ENCODE results near the gene LONP1. TPM values are rescaled to one million over a fixed set of nuclear protein-coding genes. Genes with fewer than 3 reads are reported as not detected.
"Not testable (repeated sequence)": the region's sequence is repeated elsewhere in the genome, so short reads cannot be mapped to it uniquely, and the experiment has no call there.

The LONP1 gene
- total RNA-seq, 1 donor from 2014 or later: 35.9 TPM

DNA sequence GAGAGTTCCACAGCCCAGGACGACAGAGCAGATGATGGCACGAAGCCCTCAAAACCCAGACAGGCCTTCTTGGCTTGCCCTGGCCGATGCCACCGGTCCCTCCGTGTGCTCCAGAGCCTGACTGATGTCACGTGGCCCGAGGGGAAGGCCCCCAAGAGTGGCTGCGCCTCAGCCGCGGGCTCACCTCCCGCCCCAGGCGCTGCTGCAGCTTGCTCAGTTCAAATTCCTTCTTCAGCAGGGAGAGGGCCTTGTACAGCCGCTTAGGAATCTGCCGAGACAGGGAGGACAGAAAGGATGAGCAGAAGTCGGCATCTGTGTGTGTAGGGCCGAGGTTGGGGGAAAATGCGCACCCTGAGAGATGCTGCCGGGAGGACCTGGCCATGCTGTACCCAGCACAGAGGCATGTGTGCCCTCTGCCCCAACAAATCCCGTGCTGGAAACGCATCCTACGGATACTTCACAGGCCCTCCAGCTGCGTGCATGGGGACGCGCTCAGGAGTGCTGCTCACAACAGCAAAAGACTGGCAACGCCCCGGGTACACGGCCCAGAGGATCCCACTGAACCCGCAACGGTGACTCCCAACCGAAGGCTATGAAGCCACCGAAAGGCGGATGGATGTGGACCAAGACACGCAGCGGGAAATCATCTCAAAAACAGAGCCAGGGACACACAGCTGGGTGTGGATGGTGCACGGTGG, 12.9 kb downstream of the LONP1 start:
- Histone ChIP-seq H3K4me1 (no peaks in the 10 kb centered on the region), H2AFZ (replicated peaks) (no peak overlapping the region), H3F3A (ENCODE audit: low read depth) (no peaks in the 10 kb centered on the region), H3K27ac (no peak overlapping the region), H3K9me3 (ENCODE audit: low read depth) (no peaks in the 10 kb centered on the region), H3K9ac (no peak overlapping the region), H3K4me2 (no peak overlapping the region), H3K4me3 (no peak overlapping the region), H3K36me3 (no peaks in the 10 kb centered on the region), H4K20me1 (ENCODE audit: low read depth) (no peaks in the 10 kb centered on the region), H3K27me3 (no peaks in the 10 kb centered on the region), H3K79me2 (ENCODE audit: low read depth) (no peaks in the 10 kb centered on the region)
- H3K36me3 Mint-ChIP-seq: peaks cover 9% of the 10 kb centered on the region
- no peak overlapping the region for H3K4me3 Mint-ChIP-seq
- TF ChIP-seq, protein P1, sequence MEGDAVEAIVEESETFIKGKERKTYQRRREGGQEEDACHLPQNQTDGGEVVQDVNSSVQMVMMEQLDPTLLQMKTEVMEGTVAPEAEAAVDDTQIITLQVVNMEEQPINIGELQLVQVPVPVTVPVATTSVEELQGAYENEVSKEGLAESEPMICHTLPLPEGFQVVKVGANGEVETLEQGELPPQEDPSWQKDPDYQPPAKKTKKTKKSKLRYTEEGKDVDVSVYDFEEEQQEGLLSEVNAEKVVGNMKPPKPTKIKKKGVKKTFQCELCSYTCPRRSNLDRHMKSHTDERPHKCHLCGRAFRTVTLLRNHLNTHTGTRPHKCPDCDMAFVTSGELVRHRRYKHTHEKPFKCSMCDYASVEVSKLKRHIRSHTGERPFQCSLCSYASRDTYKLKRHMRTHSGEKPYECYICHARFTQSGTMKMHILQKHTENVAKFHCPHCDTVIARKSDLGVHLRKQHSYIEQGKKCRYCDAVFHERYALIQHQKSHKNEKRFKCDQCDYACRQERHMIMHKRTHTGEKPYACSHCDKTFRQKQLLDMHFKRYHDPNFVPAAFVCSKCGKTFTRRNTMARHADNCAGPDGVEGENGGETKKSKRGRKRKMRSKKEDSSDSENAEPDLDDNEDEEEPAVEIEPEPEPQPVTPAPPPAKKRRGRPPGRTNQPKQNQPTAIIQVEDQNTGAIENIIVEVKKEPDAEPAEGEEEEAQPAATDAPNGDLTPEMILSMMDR (IDR thresholded peaks at IDR 0.05): no peak
- TF ChIP-seq EZH2phosphoT487 (IDR thresholded peaks at IDR 0.05) (no peak), EZH2 (IDR thresholded peaks at IDR 0.05) (no peak)
- H3K9me3 Mint-ChIP-seq: peaks cover 2% of the 10 kb centered on the region
- no peak for DNase-seq (ENCODE audit: low spot score)
- peaks cover 2% of the 10 kb centered on the region for H3K27me3 Mint-ChIP-seq (ENCODE audit: insufficient read depth, low read depth)
- H3K27ac Mint-ChIP-seq: no peak overlapping the region
- H3K4me1 Mint-ChIP-seq: no peaks in the 10 kb centered on the region

DNA sequence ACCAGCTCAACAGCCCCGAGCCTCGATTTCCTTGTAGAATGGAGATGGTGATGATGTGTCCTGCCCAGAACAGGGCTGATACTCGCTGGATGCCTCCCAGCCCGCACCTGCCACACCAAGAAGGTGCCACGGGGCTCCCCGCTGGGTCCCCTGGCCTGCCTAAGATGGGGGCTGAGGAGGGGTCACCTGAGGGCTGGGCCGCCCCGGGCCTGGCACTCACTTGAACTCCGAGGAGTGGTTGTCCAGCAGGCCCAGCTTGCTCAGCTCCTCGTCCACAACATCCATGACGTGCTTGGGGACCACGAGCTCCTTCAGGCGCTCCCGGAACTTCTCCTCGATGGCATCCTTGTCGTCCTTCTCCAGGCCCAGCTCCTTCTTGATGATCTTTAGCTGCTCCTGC, 14.4 kb downstream of the LONP1 start:
- Mint-ChIP-seq H3K4me1 (no peaks in the 10 kb centered on the region), H3K9me3 (peaks cover 5% of the 10 kb centered on the region), H3K4me3 (no peak overlapping the region), H3K36me3 (peaks cover 14% of the 10 kb centered on the region), H3K27ac (no peak overlapping the region), H3K27me3 (ENCODE audit: insufficient read depth, low read depth) (peaks cover 3% of the 10 kb centered on the region)
- Histone ChIP-seq H2AFZ (replicated peaks) (no peak overlapping the region), H3F3A (ENCODE audit: low read depth) (no peaks in the 10 kb centered on the region), H3K9ac (no peak overlapping the region), H3K79me2 (ENCODE audit: low read depth) (no peaks in the 10 kb centered on the region), H3K4me3 (no peak overlapping the region), H3K27me3 (no peaks in the 10 kb centered on the region), H3K27ac (no peak overlapping the region), H3K9me3 (ENCODE audit: low read depth) (no peaks in the 10 kb centered on the region), H3K36me3 (no peaks in the 10 kb centered on the region), H4K20me1 (ENCODE audit: low read depth) (no peaks in the 10 kb centered on the region), H3K4me2 (no peak overlapping the region), H3K4me1 (no peaks in the 10 kb centered on the region)
- no peak for DNase-seq (ENCODE audit: low spot score)
- TF ChIP-seq EZH2 (IDR thresholded peaks at IDR 0.05) (no peak), EZH2phosphoT487 (IDR thresholded peaks at IDR 0.05) (no peak)
- TF ChIP-seq, protein P1 (IDR thresholded peaks at IDR 0.05): no peak

DNA sequence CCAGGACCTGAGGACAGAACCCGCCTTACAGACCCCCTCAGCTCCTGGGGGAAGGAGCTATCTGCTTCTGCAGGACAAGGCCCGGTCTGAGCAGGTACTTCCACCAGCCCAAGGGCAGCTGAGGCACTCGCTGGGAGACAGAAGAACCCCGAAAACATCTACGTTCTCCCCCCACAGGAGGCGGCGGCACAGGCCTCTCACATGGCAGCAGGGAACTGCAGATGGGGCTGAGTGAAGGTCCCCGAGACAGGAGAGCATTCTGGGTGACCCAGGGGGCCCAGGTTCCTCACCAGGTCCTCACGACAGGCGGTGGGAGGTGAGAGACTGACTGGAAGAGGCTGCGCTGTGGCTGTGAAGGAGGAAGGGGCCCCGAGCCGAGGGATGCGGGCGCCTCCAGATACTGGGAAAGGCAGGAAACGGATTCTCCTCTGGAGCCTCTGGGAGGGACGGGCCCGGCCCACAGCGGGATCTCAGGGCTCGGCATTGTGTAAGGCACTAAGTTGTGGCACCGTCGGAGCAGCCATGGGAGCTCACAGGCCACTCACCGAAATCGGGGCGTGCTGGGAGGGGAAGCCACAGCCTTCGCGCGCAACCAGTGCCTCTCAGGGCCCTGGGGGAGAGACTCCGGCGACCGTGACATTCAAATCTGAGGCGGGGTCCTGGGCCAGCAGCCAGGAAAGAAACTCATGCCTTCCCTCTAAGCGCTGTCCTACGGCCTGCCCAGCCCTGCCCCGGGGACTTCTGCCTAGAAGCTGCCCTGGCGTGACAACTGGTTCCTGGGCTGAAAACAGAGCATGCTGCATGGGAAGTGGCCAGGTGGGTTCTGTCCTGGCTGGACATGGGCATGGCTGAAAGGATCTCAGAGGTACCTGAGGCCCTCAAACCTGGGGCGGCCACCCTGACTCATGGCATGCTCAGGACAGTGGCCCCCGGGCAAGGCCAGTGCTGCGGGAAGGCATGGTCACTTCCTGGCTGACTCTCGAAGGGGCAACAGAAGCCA, 15.8 kb downstream of the LONP1 start:
- no peaks in the 10 kb centered on the region for H3K9me3 ChIP-seq (ENCODE audit: low read depth)
- Mint-ChIP-seq H3K27ac (no peak overlapping the region), H3K4me3 (no peak overlapping the region), H3K27me3 (ENCODE audit: insufficient read depth, low read depth) (peaks cover 4% of the 10 kb centered on the region), H3K36me3 (peaks cover 15% of the 10 kb centered on the region), H3K4me1 (no peaks in the 10 kb centered on the region), H3K9me3 (peaks cover 5% of the 10 kb centered on the region)
- H3F3A ChIP-seq (ENCODE audit: low read depth): no peaks in the 10 kb centered on the region
- no peaks in the 10 kb centered on the region for H3K79me2 ChIP-seq (ENCODE audit: low read depth)
- H2AFZ ChIP-seq (replicated peaks): no peak overlapping the region
- no peak overlapping the region for H3K4me3 ChIP-seq
- H3K27ac ChIP-seq: no peak overlapping the region
- TF ChIP-seq EZH2phosphoT487 (IDR thresholded peaks at IDR 0.05): no peak
- TF ChIP-seq, protein P1 (IDR thresholded peaks at IDR 0.05): no peak
- TF ChIP-seq EZH2 (IDR thresholded peaks at IDR 0.05): no peak
- no peak for DNase-seq (ENCODE audit: low spot score)
- no peaks in the 10 kb centered on the region for H3K36me3 ChIP-seq
- H3K4me1 ChIP-seq: no peaks in the 10 kb centered on the region
- H3K9ac ChIP-seq: no peak overlapping the region
- H3K4me2 ChIP-seq: no peak overlapping the region
- no peaks in the 10 kb centered on the region for H4K20me1 ChIP-seq (ENCODE audit: low read depth)
- no peaks in the 10 kb centered on the region for H3K27me3 ChIP-seq

DNA sequence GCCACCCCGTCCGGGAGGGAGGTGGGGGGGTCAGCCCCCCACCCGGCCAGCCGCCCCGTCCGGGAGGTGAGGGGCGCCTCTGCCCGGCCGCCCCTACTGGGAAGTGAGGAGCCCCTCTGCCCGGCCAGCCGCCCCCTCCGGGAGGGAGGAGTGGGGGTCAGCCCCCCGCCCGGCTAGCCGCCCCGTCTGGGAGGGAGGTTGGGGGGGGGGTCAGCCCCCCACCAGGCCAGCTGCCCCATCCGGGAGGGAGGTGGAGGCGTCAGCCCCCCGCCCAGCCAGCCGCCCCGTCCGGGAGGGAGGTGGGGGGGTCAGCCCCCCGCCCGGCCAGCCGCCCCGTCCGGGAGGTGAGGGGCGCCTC, 17.9 kb downstream of the LONP1 start:
- DNase-seq (ENCODE audit: low spot score); H3K9ac ChIP-seq; H3K4me1 ChIP-seq; H2AFZ ChIP-seq (replicated peaks); H3K9me3 Mint-ChIP-seq; H3K4me3 Mint-ChIP-seq; H3F3A ChIP-seq (ENCODE audit: low read depth); H3K4me3 ChIP-seq; H3K9me3 ChIP-seq (ENCODE audit: low read depth); H3K36me3 ChIP-seq; H3K27ac Mint-ChIP-seq; H3K4me1 Mint-ChIP-seq; H3K27me3 Mint-ChIP-seq (ENCODE audit: insufficient read depth, low read depth); H3K79me2 ChIP-seq (ENCODE audit: low read depth); H4K20me1 ChIP-seq (ENCODE audit: low read depth); H3K27me3 ChIP-seq; H3K4me2 ChIP-seq; H3K27ac ChIP-seq: not testable (repeated sequence)
- peaks cover 18% of the 10 kb centered on the region for H3K36me3 Mint-ChIP-seq
